DND-41 (cell line): ENCODE measurements around the gene CDX1.

Experiments
- ATAC-seq: fragments of 200-7000 bp; cut with Tn5 transposase; 3 replicates; pipeline ENCODE4 v1.9.1; 2021; ENCODE audit warnings: low read depth; ENCODE audit not compliant: insufficient read depth
- DNase-seq: peaks from one replicate; pipeline ENCODE4 v3.0.0-alpha.2; 2020
- H2AFZ ChIP-seq: 2 replicates; pipeline ENCODE4 v1.6.0; 2012; ENCODE audit warnings: low read depth, low read length
- H3K27ac ChIP-seq: 2 replicates; pipeline ENCODE4 v1.5.1; 2012; ENCODE audit warnings: low read length, inconsistent platforms
- H3K27me3 ChIP-seq: fragments of 200-600 bp; sonication (generic); 2 replicates; pipeline ENCODE4 v1.6.0; 2012; ENCODE audit warnings: low read length, mild to moderate bottlenecking, inconsistent platforms; ENCODE audit not compliant: insufficient read depth, poor library complexity
- H3K36me3 ChIP-seq: 2 replicates; pipeline ENCODE4 v1.5.1; 2012; ENCODE audit warnings: low read length, inconsistent platforms; ENCODE audit not compliant: insufficient read depth
- H3K4me1 ChIP-seq: 2 replicates; pipeline ENCODE4 v1.5.1; 2012; ENCODE audit warnings: mild to moderate bottlenecking, low read length; ENCODE audit not compliant: insufficient read depth
- H3K4me2 ChIP-seq: 2 replicates; pipeline ENCODE4 v1.6.0; 2012; ENCODE audit warnings: mild to moderate bottlenecking, moderate library complexity, low read length, inconsistent platforms; ENCODE audit not compliant: insufficient read depth
- H3K4me3 ChIP-seq, 2 experiments: fragments of 200-600 bp in 1 of 2; shearing (Covaris generic) in 1 of 2; 2 replicates each; pipeline ENCODE4 v1.5.1; 2012 to 2016; ENCODE audit warnings: inconsistent platforms in 2 of 2, low read length in 2 of 2, mild to moderate bottlenecking in 2 of 2, low read depth in 1 of 2, moderate library complexity in 1 of 2
- H3K79me2 ChIP-seq: 2 replicates; pipeline ENCODE4 v1.6.0; 2012; ENCODE audit warnings: low read length, inconsistent platforms; ENCODE audit not compliant: insufficient read depth
- H3K9ac ChIP-seq: 2 replicates; pipeline ENCODE4 v1.6.0; 2012; ENCODE audit warnings: low read depth, mild to moderate bottlenecking, inconsistent platforms, low read length, moderate library complexity
- H3K9me3 ChIP-seq: 2 replicates; pipeline ENCODE4 v1.5.1; 2012; ENCODE audit warnings: low read length, moderate library complexity, mild to moderate bottlenecking, inconsistent platforms; ENCODE audit not compliant: insufficient read depth, severe bottlenecking
- H4K20me1 ChIP-seq: 2 replicates; pipeline ENCODE4 v1.6.0; 2012; ENCODE audit warnings: low read length; ENCODE audit not compliant: insufficient read depth
- EZH2 ChIP-seq: IDR thresholded peaks from 3 replicates; pipeline ENCODE4 v1.6.1; 2012; ENCODE audit warnings: borderline replicate concordance, low read depth, mild to moderate bottlenecking, moderate library complexity, low read length, inconsistent platforms; ENCODE audit not compliant: severe bottlenecking
- TF ChIP-seq, protein P1 (sequence below): IDR thresholded peaks from 2 replicates; pipeline ENCODE4 v1.5.1; 2012; ENCODE audit warnings: borderline replicate concordance, low read length, moderate library complexity, mild to moderate bottlenecking; ENCODE audit not compliant: poor library complexity, severe bottlenecking; ENCODE audit errors: extremely low read depth

The CDX1 gene

DNA sequence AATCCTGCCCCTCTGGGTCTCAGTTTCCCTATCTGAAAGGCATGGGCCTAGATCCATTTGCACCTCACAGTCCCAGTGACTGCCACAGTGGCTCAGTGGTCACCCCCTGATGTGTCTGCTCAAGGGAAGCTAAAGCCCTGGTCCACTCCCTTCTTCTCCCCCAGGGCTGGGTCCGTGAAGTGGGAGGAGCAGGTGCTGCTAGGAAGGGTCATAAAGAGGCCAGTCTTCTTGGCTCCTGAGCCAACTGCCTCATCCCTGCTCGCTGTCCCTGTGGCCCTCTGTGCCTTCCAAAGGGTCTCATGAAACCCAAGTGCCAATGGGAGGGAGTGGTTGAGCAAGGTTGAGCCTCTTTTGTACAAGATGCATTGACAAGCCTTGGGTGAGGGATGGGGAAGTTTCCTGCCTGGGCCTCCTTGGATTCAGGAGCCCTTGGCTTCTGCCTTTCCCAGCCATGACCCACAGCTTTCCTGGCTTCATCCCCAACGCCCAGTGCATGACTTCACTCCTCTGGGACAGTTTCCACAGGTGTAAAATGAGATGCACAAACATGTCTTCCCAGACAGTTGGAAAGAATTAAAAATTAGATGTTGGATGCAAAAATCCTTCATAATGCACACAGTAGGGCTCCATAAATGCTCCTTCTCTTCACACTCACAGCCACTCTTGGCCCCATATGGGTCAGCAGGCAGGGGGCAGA is 21.7 kb downstream of the CDX1 start:
- Histone ChIP-seq H3K4me1 (no peaks in the 10 kb centered on the region), H3K4me3 (no peak overlapping the region), H3K79me2 (no peaks in the 10 kb centered on the region), H3K36me3 (no peaks in the 10 kb centered on the region), H3K4me2 (no peak overlapping the region), H3K27me3 (peaks cover 14% of the 10 kb centered on the region), H3K27ac (no peak overlapping the region), H2AFZ (no peak overlapping the region), H3K9ac (no peak overlapping the region), H4K20me1 (no peaks in the 10 kb centered on the region), H3K9me3 (no peaks in the 10 kb centered on the region)
- no peak for DNase-seq
- TF ChIP-seq, protein P1, sequence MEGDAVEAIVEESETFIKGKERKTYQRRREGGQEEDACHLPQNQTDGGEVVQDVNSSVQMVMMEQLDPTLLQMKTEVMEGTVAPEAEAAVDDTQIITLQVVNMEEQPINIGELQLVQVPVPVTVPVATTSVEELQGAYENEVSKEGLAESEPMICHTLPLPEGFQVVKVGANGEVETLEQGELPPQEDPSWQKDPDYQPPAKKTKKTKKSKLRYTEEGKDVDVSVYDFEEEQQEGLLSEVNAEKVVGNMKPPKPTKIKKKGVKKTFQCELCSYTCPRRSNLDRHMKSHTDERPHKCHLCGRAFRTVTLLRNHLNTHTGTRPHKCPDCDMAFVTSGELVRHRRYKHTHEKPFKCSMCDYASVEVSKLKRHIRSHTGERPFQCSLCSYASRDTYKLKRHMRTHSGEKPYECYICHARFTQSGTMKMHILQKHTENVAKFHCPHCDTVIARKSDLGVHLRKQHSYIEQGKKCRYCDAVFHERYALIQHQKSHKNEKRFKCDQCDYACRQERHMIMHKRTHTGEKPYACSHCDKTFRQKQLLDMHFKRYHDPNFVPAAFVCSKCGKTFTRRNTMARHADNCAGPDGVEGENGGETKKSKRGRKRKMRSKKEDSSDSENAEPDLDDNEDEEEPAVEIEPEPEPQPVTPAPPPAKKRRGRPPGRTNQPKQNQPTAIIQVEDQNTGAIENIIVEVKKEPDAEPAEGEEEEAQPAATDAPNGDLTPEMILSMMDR = no peak
- no peak for TF ChIP-seq EZH2
- no peak for ATAC-seq

DNA sequence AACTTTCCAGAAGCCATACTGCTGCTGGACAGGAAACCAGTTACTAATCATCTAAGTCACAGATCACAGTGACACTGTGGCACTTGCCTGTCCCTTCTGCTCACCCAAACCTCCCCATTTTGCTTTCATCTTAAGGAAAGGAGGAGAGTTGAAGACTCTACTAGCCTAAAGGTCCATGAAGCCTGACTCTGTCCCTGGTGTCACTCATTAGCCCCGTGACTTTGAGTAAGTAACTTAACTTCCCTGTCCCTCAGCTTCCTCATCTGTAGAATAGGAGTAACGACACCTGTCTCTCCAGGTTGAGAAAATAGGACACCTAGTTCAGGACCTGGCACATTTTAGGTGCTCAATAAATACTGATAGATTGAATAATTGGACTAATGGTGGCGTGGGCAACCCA is 22.7 kb downstream of the CDX1 start:
- H3K27me3 ChIP-seq = peaks cover 17% of the 10 kb centered on the region
- H3K4me2 ChIP-seq = no peak overlapping the region

DNA sequence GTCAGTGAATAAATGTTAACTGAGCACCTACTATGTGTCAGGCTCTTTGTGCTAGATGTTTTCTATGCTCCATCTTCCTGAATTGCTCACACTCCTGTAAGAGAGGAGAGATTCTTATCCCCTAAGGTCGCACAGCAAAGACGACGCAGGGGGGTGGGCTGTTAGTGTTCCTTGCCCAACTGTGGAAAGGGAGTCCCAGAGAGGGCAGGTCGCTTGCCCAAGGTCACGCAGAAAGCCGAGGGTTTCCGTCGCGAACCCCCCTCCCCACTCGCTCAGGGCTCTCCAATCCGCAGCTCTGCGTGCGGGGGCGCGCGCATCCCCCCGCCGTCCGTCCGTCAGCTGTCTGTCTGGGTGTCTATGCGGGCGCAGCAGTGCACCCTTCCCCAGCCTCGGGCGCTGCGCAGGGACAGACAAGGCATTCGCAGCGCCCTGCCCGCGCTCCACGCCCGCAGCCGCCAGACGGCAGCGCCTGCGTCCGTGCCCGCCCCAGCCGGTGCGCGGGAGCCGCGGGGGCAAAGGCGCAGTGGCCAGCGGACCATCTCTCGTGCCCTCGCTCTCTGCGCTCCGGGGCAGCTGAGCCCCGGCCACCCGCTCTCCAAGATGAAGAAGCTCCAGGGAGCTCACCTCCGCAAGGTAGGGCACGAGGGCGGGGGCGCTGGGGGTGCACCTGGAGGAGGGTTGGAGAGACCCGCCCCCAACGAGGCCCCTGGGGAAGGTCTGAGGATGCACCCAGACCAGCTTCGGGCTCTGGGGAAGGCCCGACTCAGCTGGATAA is 23.3 kb downstream of the CDX1 start, which contains the start of gene SLC6A7:
TSS of gene SLC6A7 (plus strand) at position 335 of the 775 bp plus-strand sequence. CDS start at position 601, 266 bp downstream.
- TF ChIP-seq, protein P1 = no peak
- TF ChIP-seq EZH2 = no peak
- Histone ChIP-seq H2AFZ (no peak within 1 kb of the TSS), H3K4me3 (no peak within 1 kb of the TSS), H3K9ac (no peak within 1 kb of the TSS), H3K79me2 (no peaks in the 10 kb centered on the region), H3K36me3 (no peaks in the 10 kb centered on the region), H3K9me3 (no peaks in the 10 kb centered on the region), H3K27ac (no peak within 1 kb of the TSS), H3K4me2 (no peak within 1 kb of the TSS), H3K4me1 (no peaks in the 10 kb centered on the region), H3K27me3 (peaks cover 17% of the 10 kb centered on the region), H4K20me1 (no peaks in the 10 kb centered on the region)
- DNase-seq (no peak), ATAC-seq (no peak)

More for the DNA sequence above, 22.7 kb downstream of the CDX1 start:
- no peak overlapping the region for H3K9ac ChIP-seq
- TF ChIP-seq, protein P1 = no peak
- TF ChIP-seq EZH2 = no peak
- H3K36me3 ChIP-seq = no peaks in the 10 kb centered on the region
- ATAC-seq = no peak
- no peaks in the 10 kb centered on the region for H3K79me2 ChIP-seq
- no peaks in the 10 kb centered on the region for H4K20me1 ChIP-seq
- H3K27ac ChIP-seq = no peak overlapping the region
- H3K4me3 ChIP-seq = no peak overlapping the region
- H3K4me1 ChIP-seq = no peaks in the 10 kb centered on the region
- DNase-seq = no peak
- H2AFZ ChIP-seq = no peak overlapping the region
- H3K9me3 ChIP-seq = no peaks in the 10 kb centered on the region
